Body of pancreas (tissue), 4 donors: ENCODE data around the gene MAPK14.

Experiments used
- POLR2A ChIP-seq, 3 donors: fragments of 450-650 bp; IDR thresholded peaks; one replicate each; pipeline ENCODE4 v1.6.1; 2016; ENCODE audit warnings: antibody characterized with exemption in 3 of 3, mild to moderate bottlenecking in 2 of 3
- TF ChIP-seq, protein P1 (sequence below), 7 experiments: fragments of 450-650 bp in 4 of 7; fragments of 200-600 bp in 3 of 7; sonication (generic) in 3 of 7; IDR thresholded peaks; one replicate each; pipeline ENCODE4 v1.5.1; 2016 to 2019; ENCODE audit warnings: antibody characterized with exemption in 7 of 7

GRCh38 chr6:36028877-36029324, 1.3 kb downstream of the MAPK14 start:
- TF ChIP-seq, protein P1, sequence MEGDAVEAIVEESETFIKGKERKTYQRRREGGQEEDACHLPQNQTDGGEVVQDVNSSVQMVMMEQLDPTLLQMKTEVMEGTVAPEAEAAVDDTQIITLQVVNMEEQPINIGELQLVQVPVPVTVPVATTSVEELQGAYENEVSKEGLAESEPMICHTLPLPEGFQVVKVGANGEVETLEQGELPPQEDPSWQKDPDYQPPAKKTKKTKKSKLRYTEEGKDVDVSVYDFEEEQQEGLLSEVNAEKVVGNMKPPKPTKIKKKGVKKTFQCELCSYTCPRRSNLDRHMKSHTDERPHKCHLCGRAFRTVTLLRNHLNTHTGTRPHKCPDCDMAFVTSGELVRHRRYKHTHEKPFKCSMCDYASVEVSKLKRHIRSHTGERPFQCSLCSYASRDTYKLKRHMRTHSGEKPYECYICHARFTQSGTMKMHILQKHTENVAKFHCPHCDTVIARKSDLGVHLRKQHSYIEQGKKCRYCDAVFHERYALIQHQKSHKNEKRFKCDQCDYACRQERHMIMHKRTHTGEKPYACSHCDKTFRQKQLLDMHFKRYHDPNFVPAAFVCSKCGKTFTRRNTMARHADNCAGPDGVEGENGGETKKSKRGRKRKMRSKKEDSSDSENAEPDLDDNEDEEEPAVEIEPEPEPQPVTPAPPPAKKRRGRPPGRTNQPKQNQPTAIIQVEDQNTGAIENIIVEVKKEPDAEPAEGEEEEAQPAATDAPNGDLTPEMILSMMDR (IDR thresholded peaks at IDR 0.05), result no peak
- no peak for TF ChIP-seq POLR2A (IDR thresholded peaks at IDR 0.05)
